Measurements from ENCODE around the gene ZFP57. TPM values are rescaled to one million over a fixed set of nuclear protein-coding genes. Genes with fewer than 3 reads are reported as not detected.

The ZFP57 gene
- total and polyA plus RNA-seq, 2 of the 13 experiments (the other 11 are each of a cell fraction or from before 2014, with no cell fraction given) = not detected

DNA sequence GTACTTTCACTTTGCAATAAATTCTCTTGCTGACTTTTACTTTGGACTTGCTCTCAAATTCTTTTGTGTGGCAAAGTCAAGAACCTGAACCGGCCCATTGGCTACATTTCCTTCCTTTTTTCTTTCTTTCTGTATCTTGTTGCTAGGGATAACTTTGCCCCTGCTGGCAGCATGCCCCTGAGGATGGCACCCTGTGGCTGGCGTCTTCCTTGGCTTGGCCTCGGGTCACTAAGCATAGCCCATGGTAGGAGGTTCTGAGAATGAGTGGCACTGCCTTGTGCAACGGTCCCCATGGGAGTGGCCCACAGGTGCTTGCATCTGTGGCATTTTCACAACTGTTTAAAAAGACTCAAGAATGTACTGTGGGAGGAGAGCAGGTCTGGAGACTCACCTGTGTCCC, 28.2 kb upstream of the ZFP57 start:
- WGBS (ENCODE audit: low lambda C conversion rate) = 2% methylated on average over 4 of the region's 4 CpGs
- Histone ChIP-seq H3K27ac (ENCODE audit: extremely low read length, insufficient read depth, low read length) (no peak overlapping the region), H3K4me3 (replicated peaks in 1 of 3; ENCODE audit: insufficient read depth in 1 of 3, low read depth in 2 of 3, low read length in 3 of 3) (no peak overlapping the region), H2AFZ (ENCODE audit: low read length) (no peak overlapping the region), H4K20me1 (ENCODE audit: insufficient read depth, low read length) (no peaks in the 10 kb centered on the region), H3K36me3 (replicated peaks in 1 of 2; ENCODE audit: control insufficient read depth in 1 of 2, insufficient read depth in 2 of 2, low read length in 2 of 2) (no peaks in the 10 kb centered on the region), H3K79me2 (ENCODE audit: insufficient read depth, low read length) (no peaks in the 10 kb centered on the region), H3K9ac (ENCODE audit: insufficient read depth, low read depth, low read length) (no peak overlapping the region), H3K4me2 (ENCODE audit: low read depth, low read length) (no peak overlapping the region), H3K9me3 (ENCODE audit: low read length) (no peaks in the 10 kb centered on the region), H3K27me3 (ENCODE audit: control insufficient read depth in 1 of 2, insufficient read depth in 2 of 2, low read length in 2 of 2) (peaks cover 0 to 6% of the 10 kb centered on the region in 2 experiments; a peak in 2 of 5 replicates), H3K4me1 (ENCODE audit: insufficient read depth, low read length) (peaks cover 10% of the 10 kb centered on the region)
- no TSS peak for BruUV-seq (replicated peaks)
- in situ Hi-C loops (cut with HindIII; ENCODE audit: extremely low pct_ligation_motif_present, low pct_unique_long_range_greater_than_20kb) (no loop called here), intact Hi-C loops (cut with micrococcal nuclease; ENCODE audit: unreplicated experiment) (loop anchor here (10.0 kb wide), 1 partner anchor 126 kb away; no protein-coding TSS in a partner anchor)
- ATAC-seq (no peak), DNase-seq (ENCODE audit: low spot score) (no peak), FAIRE-seq (no peak)
- TF ChIP-seq, protein P1, sequence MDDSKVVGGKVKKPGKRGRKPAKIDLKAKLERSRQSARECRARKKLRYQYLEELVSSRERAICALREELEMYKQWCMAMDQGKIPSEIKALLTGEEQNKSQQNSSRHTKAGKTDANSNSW (CRISPR knock-in tag; IDR thresholded peaks at IDR 0.05; ENCODE audit: borderline replicate concordance) = no peak
- TF ChIP-seq RAD51 (IDR thresholded peaks at IDR 0.05; ENCODE audit: borderline replicate concordance) (no peak), RBM22 (optimal IDR thresholded peaks at IDR 0.05; ENCODE audit: low read length) (no peak), ARID2 (CRISPR knock-in tag; IDR thresholded peaks at IDR 0.05; ENCODE audit: borderline replicate concordance) (no peak), ZBTB26 (CRISPR knock-in tag; IDR thresholded peaks at IDR 0.05; ENCODE audit: borderline replicate concordance) (no peak), ZNF251 (CRISPR knock-in tag; IDR thresholded peaks at IDR 0.05) (no peak), GRHL1 (CRISPR knock-in tag; conservative IDR thresholded peaks at IDR 0.05) (no peak), SNRNP70 (IDR thresholded peaks at IDR 0.05; ENCODE audit: low read depth, low read length) (no peak), ZNF367 (CRISPR knock-in tag; IDR thresholded peaks at IDR 0.05; ENCODE audit: borderline replicate concordance) (no peak), MBNL3 (CRISPR knock-in tag; conservative IDR thresholded peaks at IDR 0.05) (no peak), ZEB1 (IDR thresholded peaks at IDR 0.05; ENCODE audit: insufficient replicate concordance, low read depth) (no peak), SOX6 (IDR thresholded peaks at IDR 0.05) (no peak), SOX6 (CRISPR knock-in tag; IDR thresholded peaks at IDR 0.05) (no peak), NFE2L2 (IDR thresholded peaks at IDR 0.05; ENCODE audit: low read length) (no peak), TMF1 (CRISPR knock-in tag; IDR thresholded peaks at IDR 0.05; ENCODE audit: low read depth) (no peak)
- TF ChIP-seq, protein P2, sequence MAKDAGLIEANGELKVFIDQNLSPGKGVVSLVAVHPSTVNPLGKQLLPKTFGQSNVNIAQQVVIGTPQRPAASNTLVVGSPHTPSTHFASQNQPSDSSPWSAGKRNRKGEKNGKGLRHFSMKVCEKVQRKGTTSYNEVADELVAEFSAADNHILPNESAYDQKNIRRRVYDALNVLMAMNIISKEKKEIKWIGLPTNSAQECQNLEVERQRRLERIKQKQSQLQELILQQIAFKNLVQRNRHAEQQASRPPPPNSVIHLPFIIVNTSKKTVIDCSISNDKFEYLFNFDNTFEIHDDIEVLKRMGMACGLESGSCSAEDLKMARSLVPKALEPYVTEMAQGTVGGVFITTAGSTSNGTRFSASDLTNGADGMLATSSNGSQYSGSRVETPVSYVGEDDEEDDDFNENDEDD (CRISPR knock-in tag; IDR thresholded peaks at IDR 0.05; ENCODE audit: borderline replicate concordance) = no peak
- ChIA-PET POLR2A (no interaction called here), CTCF (ENCODE audit: low intra/inter-chr PET ratio, low total read pairs) (no interaction called here)
